Astrocyte (in vitro differentiated cells and primary cell): ENCODE measurements around the gene SMYD2.

Source experiments
- EZH2 ChIP-seq: IDR thresholded peaks from 2 replicates; pipeline ENCODE4 v1.6.1; 2012; ENCODE audit warnings: mild to moderate bottlenecking, low read length, inconsistent platforms; ENCODE audit not compliant: insufficient read depth
- TF ChIP-seq, protein P1 (sequence below): IDR thresholded peaks from 2 replicates; pipeline ENCODE4 v1.5.1; 2011; ENCODE audit warnings: low read depth, mild to moderate bottlenecking, inconsistent platforms, low read length, moderate library complexity; ENCODE audit not compliant: insufficient read depth

DNA sequence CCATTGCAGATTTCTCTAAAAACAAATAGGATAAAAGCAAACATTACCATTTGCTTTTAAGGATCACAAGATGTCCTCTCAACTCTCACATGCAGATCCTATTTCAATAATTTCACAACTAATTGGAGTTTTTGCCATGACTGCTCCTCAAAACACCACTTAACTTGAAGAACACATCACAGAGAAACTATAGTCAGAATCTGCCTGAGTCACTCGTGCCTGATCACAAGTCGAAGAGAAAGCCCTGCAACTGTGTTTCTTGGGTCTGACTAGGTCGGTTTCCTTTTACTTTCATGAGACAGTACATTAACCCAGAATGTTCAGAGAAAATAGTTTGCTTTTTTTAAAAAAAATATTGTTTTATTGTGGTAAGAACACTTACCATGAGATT, 46.3 kb upstream of the SMYD2 start:
- TF ChIP-seq EZH2, result no peak
- TF ChIP-seq, protein P1, sequence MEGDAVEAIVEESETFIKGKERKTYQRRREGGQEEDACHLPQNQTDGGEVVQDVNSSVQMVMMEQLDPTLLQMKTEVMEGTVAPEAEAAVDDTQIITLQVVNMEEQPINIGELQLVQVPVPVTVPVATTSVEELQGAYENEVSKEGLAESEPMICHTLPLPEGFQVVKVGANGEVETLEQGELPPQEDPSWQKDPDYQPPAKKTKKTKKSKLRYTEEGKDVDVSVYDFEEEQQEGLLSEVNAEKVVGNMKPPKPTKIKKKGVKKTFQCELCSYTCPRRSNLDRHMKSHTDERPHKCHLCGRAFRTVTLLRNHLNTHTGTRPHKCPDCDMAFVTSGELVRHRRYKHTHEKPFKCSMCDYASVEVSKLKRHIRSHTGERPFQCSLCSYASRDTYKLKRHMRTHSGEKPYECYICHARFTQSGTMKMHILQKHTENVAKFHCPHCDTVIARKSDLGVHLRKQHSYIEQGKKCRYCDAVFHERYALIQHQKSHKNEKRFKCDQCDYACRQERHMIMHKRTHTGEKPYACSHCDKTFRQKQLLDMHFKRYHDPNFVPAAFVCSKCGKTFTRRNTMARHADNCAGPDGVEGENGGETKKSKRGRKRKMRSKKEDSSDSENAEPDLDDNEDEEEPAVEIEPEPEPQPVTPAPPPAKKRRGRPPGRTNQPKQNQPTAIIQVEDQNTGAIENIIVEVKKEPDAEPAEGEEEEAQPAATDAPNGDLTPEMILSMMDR, result no peak
